Stimulated activated naive CD8-positive, alpha-beta T cell treated with anti-CD3 and anti-CD28 coated beads, Interleukin-15, amount 100 ng/mL, for 72 hours (primary cell): ENCODE measurements around the gene FLG2.

Source experiments
- ATAC-seq: fragments of 150-1000 bp; cut with Tn5 transposase; 2 replicates; pipeline ENCODE4 v1.10.0; 2021; ENCODE audit warnings: mild to moderate bottlenecking, moderate library complexity
- DNase-seq, 2 donors: peaks; one replicate each; pipeline ENCODE4 v3.0.0; 2021 to 2022
- H3K27ac Mint-ChIP-seq, 2 donors: one replicate each; pipeline ENCODE4 v1.8.0; 2022; ENCODE audit warnings: mild to moderate bottlenecking in 2 of 2, mixed read lengths in 2 of 2, moderate library complexity in 2 of 2
- H3K27me3 Mint-ChIP-seq: one replicate; pipeline ENCODE4 v1.8.0; 2022; ENCODE audit warnings: mixed read lengths
- H3K4me1 Mint-ChIP-seq: one replicate; pipeline ENCODE4 v1.8.0; 2022; ENCODE audit warnings: mild to moderate bottlenecking, mixed read lengths
- H3K4me3 Mint-ChIP-seq, 2 donors: one replicate each; pipeline ENCODE4 v1.8.0; 2022; ENCODE audit warnings: mild to moderate bottlenecking in 2 of 2, mixed read lengths in 2 of 2, moderate library complexity in 1 of 2
- H3K9me3 Mint-ChIP-seq, 2 donors: one replicate each; pipeline ENCODE4 v1.8.0; 2022; ENCODE audit warnings: mixed read lengths in 2 of 2

Gene FLG2

DNA sequence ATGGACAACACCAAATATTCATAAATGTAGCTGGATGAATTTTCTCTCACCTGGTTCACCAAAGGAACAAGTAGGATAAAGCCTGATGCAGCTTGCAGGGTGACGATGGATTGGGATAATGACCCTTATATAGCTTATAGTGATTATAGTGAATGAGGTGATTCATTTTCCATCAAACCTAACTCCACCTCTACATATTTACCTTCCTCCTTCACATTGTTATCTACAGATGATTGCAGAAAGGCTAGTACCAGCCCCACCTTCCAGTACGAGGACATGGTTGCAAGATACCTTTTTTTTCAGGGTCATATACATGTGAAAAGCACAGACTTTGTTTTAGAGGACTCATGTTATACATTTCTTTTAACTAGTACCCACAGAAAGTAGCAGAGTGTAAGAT lies at the start of gene FLG2:
Gene FLG2, minus strand, starts transcription at position 101 of the 400 bp plus-strand sequence. CDS start 1,122 bp downstream, outside the sequence.
- H3K4me3 Mint-ChIP-seq = no peak within 1 kb of the TSS
- H3K9me3 Mint-ChIP-seq = peaks cover 0 to 7% of the 10 kb centered on the region in 2 donors
- ATAC-seq = no peak
- no peak for DNase-seq
- H3K4me1 Mint-ChIP-seq = no peaks in the 10 kb centered on the region
- no peak within 1 kb of the TSS for H3K27ac Mint-ChIP-seq
- H3K27me3 Mint-ChIP-seq = peaks cover 8% of the 10 kb centered on the region

DNA sequence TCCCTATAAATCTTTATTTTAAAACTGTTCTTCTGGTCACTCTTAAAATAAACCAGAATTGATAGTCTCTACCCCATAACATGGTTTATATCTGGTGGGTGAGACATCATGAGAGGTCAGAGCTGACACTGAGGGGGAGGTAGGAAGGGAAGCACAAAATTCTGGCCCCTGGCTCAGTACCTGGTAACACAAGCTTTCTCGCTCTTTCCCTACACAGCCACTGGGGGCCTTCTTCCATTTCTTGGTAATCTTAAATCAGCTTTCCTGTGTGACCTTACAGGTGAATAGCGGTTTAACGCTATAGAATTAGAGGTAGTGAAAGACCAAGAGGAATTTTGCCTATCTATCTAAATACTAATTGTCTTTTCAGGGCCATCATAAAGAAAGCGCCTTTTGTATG lies 48.9 kb upstream of the FLG2 start:
- H3K4me1 Mint-ChIP-seq = no peaks in the 10 kb centered on the region
- no peak overlapping the region for H3K27ac Mint-ChIP-seq
- H3K4me3 Mint-ChIP-seq = no peak overlapping the region
- no peak for ATAC-seq
- no peaks in the 10 kb centered on the region for H3K9me3 Mint-ChIP-seq
- H3K27me3 Mint-ChIP-seq = peaks cover 38% of the 10 kb centered on the region
- DNase-seq = no peak

DNA sequence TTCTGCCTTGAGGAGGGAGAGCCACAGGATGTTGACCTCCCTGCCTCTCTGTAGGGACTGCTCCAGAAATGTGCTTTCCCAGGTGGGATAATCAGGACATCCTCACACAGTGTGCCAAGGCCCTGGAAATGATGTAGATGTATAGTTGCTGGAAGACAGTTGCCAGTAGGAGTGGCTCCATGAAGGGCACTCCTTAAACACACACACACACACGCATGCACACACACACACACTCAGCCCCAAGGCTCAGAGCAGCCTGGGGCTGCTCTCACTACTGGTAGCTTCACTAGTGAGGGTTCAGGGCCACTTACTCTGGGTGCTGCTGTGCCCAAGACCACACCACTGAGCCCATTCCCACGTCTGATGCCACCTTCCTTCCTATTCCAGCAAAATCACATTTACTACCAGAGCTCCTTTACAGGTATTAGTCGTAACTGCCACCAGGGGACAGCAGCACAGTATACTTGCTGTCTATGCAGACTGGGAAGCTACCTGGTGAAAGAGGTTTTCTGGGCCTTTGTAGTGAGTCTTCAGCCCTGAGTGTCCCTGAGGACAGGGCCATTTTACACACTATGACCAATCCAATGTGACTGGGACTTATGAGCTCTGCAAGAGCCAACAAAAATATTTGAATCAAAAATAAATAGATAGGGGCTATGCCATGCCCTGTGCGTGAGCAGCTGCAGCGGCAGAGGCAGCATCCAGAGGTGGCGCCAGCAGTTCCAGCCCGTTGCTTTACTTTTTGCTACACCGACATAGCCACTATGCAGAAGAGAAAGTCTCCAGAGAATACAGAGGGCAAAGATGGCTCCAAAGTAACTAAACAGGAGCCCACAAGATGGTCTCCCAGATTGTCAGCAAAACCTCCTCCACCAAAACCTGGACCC lies 39.2 kb upstream of the FLG2 start:
- Mint-ChIP-seq H3K4me1 (no peaks in the 10 kb centered on the region), H3K4me3 (no peak overlapping the region), H3K27me3 (peaks cover 43% of the 10 kb centered on the region), H3K9me3 (no peaks in the 10 kb centered on the region), H3K27ac (no peak overlapping the region)
- ATAC-seq = peak; percentile 55
- DNase-seq = no peak

DNA sequence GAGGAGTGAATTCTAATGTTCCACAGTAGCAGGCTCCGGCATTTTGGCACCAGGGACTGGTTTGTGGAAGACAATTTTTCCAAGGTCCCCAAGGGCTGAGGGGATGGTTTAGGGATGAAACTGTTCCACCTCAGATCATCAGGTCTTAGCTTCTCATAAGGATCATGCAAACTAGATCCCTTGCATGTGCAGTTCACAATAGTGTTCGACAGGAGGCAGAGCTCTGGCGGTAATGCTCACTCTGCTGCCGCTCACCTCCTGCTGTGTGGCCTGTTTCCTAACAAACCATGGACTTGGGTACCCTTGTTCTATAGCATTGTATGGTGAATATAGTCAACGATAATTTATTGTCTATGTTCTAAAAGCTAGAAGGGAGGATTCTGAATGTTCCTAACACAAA lies 37.7 kb upstream of the FLG2 start:
- Mint-ChIP-seq H3K27ac (no peak overlapping the region), H3K9me3 (no peaks in the 10 kb centered on the region), H3K27me3 (peaks cover 54% of the 10 kb centered on the region), H3K4me1 (peaks cover 7% of the 10 kb centered on the region), H3K4me3 (no peak overlapping the region)
- DNase-seq (no peak), ATAC-seq (no peak)

DNA sequence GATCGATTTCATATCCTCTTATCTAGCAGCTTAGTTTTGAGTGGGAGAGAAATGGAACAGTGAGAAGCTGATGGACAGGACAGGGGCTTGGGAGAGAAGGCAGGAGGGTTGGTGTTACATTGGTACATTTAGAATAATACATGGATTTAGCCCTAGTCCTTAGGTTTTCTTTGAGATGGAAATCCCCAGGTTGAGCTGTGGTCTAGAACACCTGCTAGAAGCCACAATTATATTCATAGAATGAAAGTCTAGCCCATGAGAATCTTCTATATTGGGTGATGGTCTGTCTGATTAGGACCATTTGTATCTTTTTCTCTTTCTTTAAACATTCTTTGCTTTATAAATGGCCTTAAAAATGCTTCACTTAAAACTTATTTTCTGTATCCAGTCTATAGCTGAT lies 34.3 kb upstream of the FLG2 start:
- ATAC-seq = no peak
- no peak for DNase-seq
- H3K27me3 Mint-ChIP-seq = peaks cover 73% of the 10 kb centered on the region
- H3K9me3 Mint-ChIP-seq = no peaks in the 10 kb centered on the region
- no peak overlapping the region for H3K27ac Mint-ChIP-seq
- no peak overlapping the region for H3K4me3 Mint-ChIP-seq
- H3K4me1 Mint-ChIP-seq = peaks cover 10% of the 10 kb centered on the region

DNA sequence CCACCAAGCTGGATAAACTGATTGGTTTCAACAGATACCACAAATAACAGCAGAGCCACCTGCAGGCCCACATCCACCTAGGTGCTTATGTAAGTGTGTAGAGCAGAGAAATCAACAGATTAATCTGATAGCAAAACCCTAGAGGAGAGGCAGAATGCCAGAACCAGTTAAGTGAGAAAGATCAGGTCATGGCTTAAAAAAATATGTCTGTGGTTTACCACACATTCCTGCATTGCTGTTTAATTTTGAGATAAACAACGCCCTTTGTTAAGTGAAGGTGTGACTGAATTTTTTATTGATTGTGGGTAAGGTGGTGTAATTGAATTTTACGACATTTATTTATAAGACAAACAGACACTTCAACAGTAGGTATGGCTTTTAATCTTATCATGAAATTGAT lies 33.1 kb upstream of the FLG2 start:
- DNase-seq = no peak
- H3K4me3 Mint-ChIP-seq = no peak overlapping the region
- ATAC-seq = no peak
- no peaks in the 10 kb centered on the region for H3K9me3 Mint-ChIP-seq
- H3K4me1 Mint-ChIP-seq = peaks cover 10% of the 10 kb centered on the region
- H3K27ac Mint-ChIP-seq = peak overlapping the region in 1 of 2 donors; percentile 49
- H3K27me3 Mint-ChIP-seq = peaks cover 76% of the 10 kb centered on the region

DNA sequence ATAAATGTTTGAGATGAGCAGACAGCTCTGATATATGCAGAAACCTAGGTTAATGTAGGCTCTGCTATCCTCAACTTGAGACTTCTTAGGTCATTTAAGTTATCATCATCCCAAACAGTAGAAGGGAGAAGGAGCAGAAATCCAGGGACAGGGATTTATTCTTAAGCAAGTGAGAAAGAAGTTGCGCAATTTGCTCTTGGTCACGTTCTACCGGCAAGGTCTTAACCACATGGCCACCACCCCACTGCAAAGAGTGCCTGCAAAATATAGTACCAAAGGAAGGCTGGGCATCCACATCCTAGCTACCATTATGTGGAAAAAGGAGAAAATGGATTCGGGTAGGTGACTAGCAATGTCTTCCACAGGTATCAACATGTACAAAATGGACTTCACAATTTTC lies 29.1 kb upstream of the FLG2 start:
- Mint-ChIP-seq H3K4me1 (peaks cover 10% of the 10 kb centered on the region), H3K27ac (no peak overlapping the region), H3K4me3 (no peak overlapping the region), H3K9me3 (no peaks in the 10 kb centered on the region), H3K27me3 (peaks cover 53% of the 10 kb centered on the region)
- ATAC-seq (no peak), DNase-seq (no peak)

DNA sequence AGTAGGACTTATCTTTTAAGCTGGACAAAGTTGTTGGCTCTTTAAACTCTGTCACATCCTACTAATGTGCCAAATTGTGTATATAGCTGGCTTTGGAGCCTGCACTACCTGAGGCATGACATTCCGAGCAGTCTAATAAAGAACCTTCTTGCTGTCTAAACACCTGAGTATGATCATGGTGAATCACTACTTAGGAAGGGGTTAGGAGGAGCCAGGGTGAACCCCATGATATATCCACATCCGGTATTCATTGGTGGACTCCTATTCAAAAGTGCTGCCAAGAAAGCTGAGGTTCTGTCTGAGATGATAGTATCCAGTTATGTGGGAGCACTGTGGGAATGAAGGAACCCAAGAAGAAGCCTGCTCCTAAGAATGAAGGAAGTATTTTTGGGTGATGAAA lies 27.1 kb upstream of the FLG2 start:
- Mint-ChIP-seq H3K27me3 (peaks cover 37% of the 10 kb centered on the region), H3K9me3 (no peaks in the 10 kb centered on the region), H3K4me3 (no peak overlapping the region), H3K27ac (no peak overlapping the region), H3K4me1 (no peaks in the 10 kb centered on the region)
- DNase-seq (no peak), ATAC-seq (no peak)

DNA sequence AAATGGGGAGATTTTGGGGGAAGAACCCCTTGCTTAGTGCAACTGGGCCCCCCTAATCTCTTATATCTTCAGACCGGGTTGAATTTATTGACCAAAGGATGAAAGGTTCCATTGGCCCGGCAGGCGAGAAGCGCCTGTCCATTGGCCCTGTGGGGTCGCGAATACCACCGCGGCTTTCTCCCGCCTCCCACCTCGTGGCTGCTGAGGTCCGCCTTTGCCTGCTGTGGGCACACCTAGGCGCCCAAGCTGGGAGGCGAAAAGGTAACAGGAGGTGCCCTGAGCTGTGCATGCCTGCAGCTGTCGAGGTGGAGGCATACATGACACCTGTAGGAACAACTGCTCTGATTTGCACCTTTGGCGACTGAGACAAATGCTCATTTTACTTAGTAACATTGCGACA lies 21.1 kb upstream of the FLG2 start:
- Mint-ChIP-seq H3K27me3 (peaks cover 13% of the 10 kb centered on the region), H3K9me3 (no peaks in the 10 kb centered on the region), H3K4me3 (no peak overlapping the region), H3K4me1 (no peaks in the 10 kb centered on the region), H3K27ac (no peak overlapping the region)
- ATAC-seq = no peak
- no peak for DNase-seq

DNA sequence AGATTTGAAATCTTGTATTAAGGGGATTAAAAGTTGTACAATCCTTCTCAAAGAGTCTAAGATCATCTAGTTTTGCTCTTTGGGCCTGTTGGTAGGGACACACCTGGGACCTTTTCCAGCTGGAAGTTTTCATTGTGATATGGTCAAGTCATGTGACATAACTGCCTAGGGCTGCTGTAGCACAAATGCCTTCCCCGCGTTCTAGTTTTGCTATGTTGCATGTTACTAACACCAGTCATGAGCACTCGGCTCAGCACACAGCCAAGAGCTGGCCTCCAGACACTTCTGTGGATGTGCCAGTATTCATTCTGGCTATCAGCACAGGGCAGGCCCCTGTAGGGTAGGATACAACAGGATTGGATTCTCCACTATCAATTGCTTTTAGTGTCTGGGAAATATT lies 14.6 kb upstream of the FLG2 start:
- Mint-ChIP-seq H3K27ac (no peak overlapping the region), H3K27me3 (peaks cover 7% of the 10 kb centered on the region), H3K4me3 (no peak overlapping the region), H3K4me1 (no peaks in the 10 kb centered on the region), H3K9me3 (peaks cover 0 to 9% of the 10 kb centered on the region in 2 donors)
- ATAC-seq (no peak), DNase-seq (no peak)

DNA sequence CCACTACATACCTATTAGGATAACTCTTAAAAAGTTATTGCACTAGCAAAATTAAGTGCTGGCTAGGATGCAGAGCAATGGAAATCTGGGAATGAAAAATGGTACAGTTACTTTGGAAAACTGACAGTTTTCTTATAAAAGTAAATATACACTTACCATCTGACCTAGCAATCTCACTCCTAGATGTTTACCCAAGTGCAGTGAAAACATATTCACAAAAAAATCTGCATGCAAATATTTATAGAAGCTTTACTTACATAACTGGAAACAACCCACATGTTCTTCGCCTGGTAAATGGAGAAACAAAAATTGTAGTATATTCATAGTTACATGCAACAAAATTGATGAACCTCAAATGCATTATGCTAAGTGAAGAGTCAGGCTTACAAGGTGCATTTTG lies 12.9 kb upstream of the FLG2 start:
- peaks cover 4 to 16% of the 10 kb centered on the region in 2 donors for H3K9me3 Mint-ChIP-seq
- H3K27me3 Mint-ChIP-seq = peaks cover 7% of the 10 kb centered on the region
- no peak for ATAC-seq
- no peak for DNase-seq
- no peak overlapping the region for H3K4me3 Mint-ChIP-seq
- H3K27ac Mint-ChIP-seq = no peak overlapping the region
- no peaks in the 10 kb centered on the region for H3K4me1 Mint-ChIP-seq

DNA sequence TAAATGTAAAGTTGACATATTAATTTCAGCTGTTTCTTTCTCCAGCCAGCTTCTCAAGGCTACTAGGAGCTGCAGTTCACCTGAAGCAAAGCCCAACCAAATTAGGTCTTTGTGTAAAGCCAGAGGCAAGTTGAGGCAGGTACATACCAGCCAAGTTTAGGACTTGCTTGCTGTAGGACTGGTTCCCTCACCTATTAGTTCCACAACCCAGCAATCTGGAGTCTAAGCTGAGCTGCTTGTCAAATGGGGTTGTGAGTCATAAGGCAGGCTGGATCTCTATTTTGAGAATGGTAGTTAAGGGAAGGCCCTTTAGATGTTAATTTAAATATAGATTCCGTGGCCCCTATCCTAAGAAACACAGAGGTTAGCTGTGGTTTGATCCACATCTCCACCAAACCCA lies 7.6 kb upstream of the FLG2 start:
- no peaks in the 10 kb centered on the region for H3K4me1 Mint-ChIP-seq
- no peak for ATAC-seq
- DNase-seq = no peak

DNA sequence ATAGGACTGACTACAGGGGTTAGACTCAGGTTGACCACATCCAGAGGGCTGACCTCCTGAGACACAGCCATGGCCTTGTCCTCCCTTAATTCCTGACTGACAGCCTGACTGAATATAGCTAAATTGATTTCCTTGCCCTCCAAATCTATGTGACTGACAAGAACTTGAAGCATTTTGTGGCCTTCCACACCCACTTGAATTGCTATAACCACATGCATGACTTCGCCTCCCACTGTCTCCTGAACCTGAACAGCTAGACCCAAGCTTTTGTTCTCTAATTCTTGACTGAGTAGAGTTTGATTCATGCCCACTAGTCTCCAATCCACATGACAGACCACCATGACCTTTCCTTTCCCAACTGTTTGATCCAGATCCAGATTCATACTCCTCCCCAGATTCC lies 3.1 kb downstream of the FLG2 start:
- ATAC-seq (no peak), DNase-seq (no peak)
- Mint-ChIP-seq H3K4me1 (no peaks in the 10 kb centered on the region), H3K4me3 (no peak overlapping the region), H3K27me3 (peaks cover 32% of the 10 kb centered on the region), H3K27ac (no peak overlapping the region), H3K9me3 (peaks cover 0 to 23% of the 10 kb centered on the region in 2 donors)

More for the DNA sequence above, 7.6 kb upstream of the FLG2 start:
- Mint-ChIP-seq H3K9me3 (peaks cover 4 to 16% of the 10 kb centered on the region in 2 donors), H3K27ac (no peak overlapping the region), H3K27me3 (peaks cover 9% of the 10 kb centered on the region), H3K4me3 (no peak overlapping the region)

DNA sequence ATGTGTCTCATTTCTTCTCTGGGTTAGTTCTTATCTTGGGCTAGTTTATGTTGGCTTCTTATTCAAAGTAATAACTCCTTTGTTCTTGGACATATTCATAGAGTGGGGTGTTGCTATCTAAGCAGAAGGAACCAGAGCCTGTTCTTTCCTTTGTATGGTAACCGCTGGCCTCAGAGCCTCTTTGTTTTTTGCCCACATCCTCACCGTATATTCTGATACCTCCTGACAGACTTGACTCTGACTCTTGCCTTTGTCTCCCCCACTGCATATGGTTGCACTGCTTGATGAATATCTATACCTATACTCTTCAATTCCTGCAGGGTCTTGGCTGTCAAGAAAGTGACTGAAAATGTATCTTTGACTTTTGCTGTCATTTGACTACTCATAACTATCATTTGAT lies 10.2 kb downstream of the FLG2 start:
- DNase-seq = no peak
- Mint-ChIP-seq H3K27ac (no peak overlapping the region), H3K9me3 (peaks cover 0 to 15% of the 10 kb centered on the region in 2 donors), H3K27me3 (peaks cover 45% of the 10 kb centered on the region), H3K4me1 (peaks cover 5% of the 10 kb centered on the region), H3K4me3 (no peak overlapping the region)
- no peak for ATAC-seq

DNA sequence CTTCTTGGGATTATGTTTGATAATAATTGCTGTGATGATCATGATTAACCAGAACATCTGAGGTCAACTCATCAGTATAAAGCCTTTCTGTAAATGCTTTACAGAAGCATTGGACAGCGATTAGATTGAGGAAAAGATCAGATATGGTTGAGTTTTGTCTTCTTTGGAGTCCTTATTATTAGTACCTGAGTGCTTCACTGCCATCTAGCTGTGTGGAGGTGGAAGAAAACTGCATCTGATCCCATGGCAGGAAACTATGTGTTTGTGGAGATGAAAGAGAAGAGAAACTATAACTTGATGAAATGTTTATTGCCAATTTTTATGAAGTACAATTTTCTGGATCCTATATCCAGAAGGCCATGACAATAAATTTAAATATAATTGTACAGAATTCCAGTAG lies 11.4 kb downstream of the FLG2 start:
- Mint-ChIP-seq H3K4me3 (no peak overlapping the region), H3K27ac (no peak overlapping the region), H3K27me3 (peaks cover 48% of the 10 kb centered on the region), H3K4me1 (peaks cover 9% of the 10 kb centered on the region), H3K9me3 (peaks cover 0 to 9% of the 10 kb centered on the region in 2 donors)
- ATAC-seq = no peak
- no peak for DNase-seq

DNA sequence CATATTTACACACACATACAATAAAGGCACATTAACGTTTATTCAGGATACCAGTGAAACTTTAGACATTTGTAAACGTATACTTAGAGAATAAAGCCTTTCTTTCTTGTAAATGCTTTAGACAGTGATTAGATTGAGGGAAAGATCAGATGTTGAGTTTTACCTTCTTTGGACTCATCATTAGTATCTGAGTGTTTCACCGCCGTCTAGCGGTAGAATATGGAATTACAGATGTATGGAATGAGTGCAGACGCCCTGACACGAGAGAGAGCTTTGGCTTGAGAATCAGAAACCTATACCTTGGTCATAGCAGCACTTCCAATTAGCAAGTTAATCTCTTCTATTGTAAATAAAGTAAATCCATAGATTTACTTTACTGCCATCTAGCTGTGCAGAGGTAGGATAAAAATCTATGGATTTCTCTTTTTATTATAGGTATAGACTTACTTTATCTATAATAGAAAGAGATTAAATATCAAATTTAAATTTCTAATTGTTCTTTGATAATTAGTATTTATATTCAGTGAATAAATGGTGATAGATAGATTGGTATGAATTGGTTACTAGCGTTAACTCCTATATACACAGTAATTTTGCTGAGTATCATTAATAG lies 12.6 kb downstream of the FLG2 start:
- Mint-ChIP-seq H3K27me3 (peaks cover 35% of the 10 kb centered on the region), H3K4me3 (no peak overlapping the region), H3K4me1 (peaks cover 9% of the 10 kb centered on the region), H3K27ac (no peak overlapping the region), H3K9me3 (no peaks in the 10 kb centered on the region)
- ATAC-seq = peak; percentile 64
- DNase-seq = peak; percentile 40 to 49
